ENCODE results near the gene NRG3. TPM values are rescaled to one million over a fixed set of nuclear protein-coding genes. Genes with fewer than 3 reads are reported as not detected.
"Not testable (repeated sequence)": the region's sequence is repeated elsewhere in the genome, so short reads cannot be mapped to it uniquely, and the experiment has no call there.

NRG3 gene
- total and polyA plus RNA-seq, 3 donors from 2014 or later = 2.7 to 3.9 (median 2.7) TPM

DNA sequence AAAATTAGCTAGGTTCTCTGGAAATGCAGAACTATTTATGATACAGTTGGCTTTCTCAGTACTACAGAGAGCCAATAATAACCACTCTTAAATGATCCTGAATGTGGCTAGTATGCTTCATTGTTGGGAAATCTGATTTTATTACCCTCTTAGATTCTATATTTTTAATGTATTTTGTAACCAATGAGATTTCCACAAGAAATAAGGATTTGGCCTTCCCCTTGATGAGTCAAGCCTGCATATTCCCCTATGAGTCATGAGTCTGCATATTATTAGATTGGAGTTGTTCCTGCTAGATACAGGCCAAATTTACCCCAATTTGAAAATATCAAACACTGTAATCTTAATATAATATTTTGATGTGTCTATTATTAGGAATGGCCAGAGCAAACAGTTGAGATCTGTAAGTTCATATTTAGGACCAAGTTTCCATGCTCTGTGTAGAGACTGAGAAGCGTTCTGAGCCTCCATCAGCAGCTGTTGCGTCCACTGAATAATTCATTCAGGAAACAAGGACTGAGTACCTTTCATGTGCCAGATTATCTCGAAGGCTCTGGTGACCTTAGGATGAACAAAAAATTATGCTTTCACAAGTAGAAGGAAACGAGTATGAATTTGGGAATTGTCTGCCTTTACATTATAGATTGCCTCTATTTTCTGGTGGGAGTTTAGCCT is 793.4 kb downstream of the NRG3 start:
- intact Hi-C loops (cut with DNase I; ENCODE audit: low total_unique reads) = no loop called here
- DNase-seq = no peak
- Histone ChIP-seq H3K27ac (no peak overlapping the region), H3K4me1 (no peaks in the 10 kb centered on the region), H3K36me3 (ENCODE audit: low read depth, missing control alignments) (no peaks in the 10 kb centered on the region), H3K4me3 (no peak overlapping the region), H3K27me3 (no peaks in the 10 kb centered on the region), H3K9me3 (no peaks in the 10 kb centered on the region)
- TF ChIP-seq POLR2A (IDR thresholded peaks at IDR 0.05) = no peak
- no peak for TF ChIP-seq CTCF (IDR thresholded peaks at IDR 0.05)
- WGBS, 2 donors = 66 to 69% methylated on average over 4 of the region's 4 CpGs

GRCh38 chr10:82674036-82674435 is 799.0 kb downstream of the NRG3 start:
- no peak for DNase-seq
- Histone ChIP-seq H3K9me3 (no peaks in the 10 kb centered on the region), H3K36me3 (ENCODE audit: low read depth, missing control alignments) (no peaks in the 10 kb centered on the region), H3K4me3 (no peak overlapping the region), H3K27me3 (no peaks in the 10 kb centered on the region), H3K27ac (no peak overlapping the region), H3K4me1 (no peaks in the 10 kb centered on the region)
- no peak for TF ChIP-seq CTCF (IDR thresholded peaks at IDR 0.05)
- intact Hi-C loops (cut with DNase I; ENCODE audit: low total_unique reads) = no loop called here

- DNase-seq; H3K4me3 ChIP-seq; intact Hi-C loops (cut with DNase I; ENCODE audit: low total_unique reads); H3K27ac ChIP-seq; H3K27me3 ChIP-seq; H3K9me3 ChIP-seq; H3K36me3 ChIP-seq (ENCODE audit: low read depth, missing control alignments); H3K4me1 ChIP-seq: not testable (repeated sequence)
- WGBS, 2 donors = 89 to 97% methylated on average over 9 of the region's 9 CpGs
Observed at GRCh38 chr10:82677932-82678331, 802.9 kb downstream of the NRG3 start.

GRCh38 chr10:82678451-82678850 is 803.5 kb downstream of the NRG3 start:
- intact Hi-C loops (cut with DNase I; ENCODE audit: low total_unique reads); H3K27me3 ChIP-seq; H3K9me3 ChIP-seq; H3K36me3 ChIP-seq (ENCODE audit: low read depth, missing control alignments); DNase-seq; H3K27ac ChIP-seq; H3K4me3 ChIP-seq; H3K4me1 ChIP-seq: not testable (repeated sequence)
- WGBS, 2 donors = 86 to 95% methylated on average over 6 of the region's 6 CpGs

- Histone ChIP-seq H3K36me3 (ENCODE audit: low read depth, missing control alignments) (no peaks in the 10 kb centered on the region), H3K27ac (no peak overlapping the region), H3K9me3 (no peaks in the 10 kb centered on the region), H3K4me1 (no peaks in the 10 kb centered on the region), H3K27me3 (no peaks in the 10 kb centered on the region), H3K4me3 (no peak overlapping the region)
- 43 to 71% methylated on average over 3 of the region's 3 CpGs for WGBS, 2 donors
- peak; percentile 34 for DNase-seq
- TF ChIP-seq POLR2A (IDR thresholded peaks at IDR 0.05) (no peak), CTCF (IDR thresholded peaks at IDR 0.05) (no peak)
- intact Hi-C loops (cut with DNase I; ENCODE audit: low total_unique reads) = no loop called here
Observed at GRCh38 chr10:82680608-82681007, 805.6 kb downstream of the NRG3 start.

DNA sequence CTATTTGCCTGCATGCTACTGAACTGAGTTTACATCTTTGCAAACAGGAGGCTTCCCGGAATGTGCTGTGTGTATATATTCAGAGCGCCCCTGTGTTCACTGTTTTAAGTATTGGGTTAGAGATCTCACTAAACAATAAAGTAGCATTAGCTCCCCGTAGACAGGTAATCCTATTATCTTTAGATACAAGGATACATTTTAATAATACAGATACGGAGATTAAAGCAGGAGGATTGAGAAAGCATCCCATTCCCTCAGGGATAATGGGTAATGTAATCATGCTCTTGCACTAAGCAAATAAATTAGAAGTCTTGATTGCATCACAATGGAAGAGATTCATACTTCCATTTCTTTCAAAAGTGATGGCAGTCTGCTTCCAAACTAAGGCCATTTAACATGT is 809.0 kb downstream of the NRG3 start:
- Histone ChIP-seq H3K27me3 (no peaks in the 10 kb centered on the region), H3K9me3 (no peaks in the 10 kb centered on the region), H3K27ac (no peak overlapping the region), H3K36me3 (ENCODE audit: low read depth, missing control alignments) (no peaks in the 10 kb centered on the region), H3K4me3 (no peak overlapping the region), H3K4me1 (no peaks in the 10 kb centered on the region)
- 92 to 93% methylated on average over 4 of the region's 4 CpGs for WGBS, 2 donors
- intact Hi-C loops (cut with DNase I; ENCODE audit: low total_unique reads) = no loop called here
- TF ChIP-seq CTCF (IDR thresholded peaks at IDR 0.05) = no peak
- no peak for TF ChIP-seq POLR2A (IDR thresholded peaks at IDR 0.05)
- no peak for DNase-seq

All from testis (tissue), 3 donors.